GM23248 (cell line): ENCODE results near the gene SRD5A3.

ENCODE experiments used
- EZH2 ChIP-seq: fragments of 200-600 bp; sonication (generic); IDR thresholded peaks from 2 replicates; pipeline ENCODE4 v1.6.1; 2018; ENCODE audit warnings: antibody characterized with exemption, mild to moderate bottlenecking; ENCODE audit not compliant: insufficient read depth, poor library complexity, severe bottlenecking
- EZH2phosphoT487 ChIP-seq: fragments of 200-600 bp; sonication (generic); IDR thresholded peaks from 2 replicates; pipeline ENCODE4 v1.6.1; 2018; ENCODE audit warnings: antibody characterized with exemption, moderate library complexity, mild to moderate bottlenecking, low read depth; ENCODE audit not compliant: insufficient read depth

DNA sequence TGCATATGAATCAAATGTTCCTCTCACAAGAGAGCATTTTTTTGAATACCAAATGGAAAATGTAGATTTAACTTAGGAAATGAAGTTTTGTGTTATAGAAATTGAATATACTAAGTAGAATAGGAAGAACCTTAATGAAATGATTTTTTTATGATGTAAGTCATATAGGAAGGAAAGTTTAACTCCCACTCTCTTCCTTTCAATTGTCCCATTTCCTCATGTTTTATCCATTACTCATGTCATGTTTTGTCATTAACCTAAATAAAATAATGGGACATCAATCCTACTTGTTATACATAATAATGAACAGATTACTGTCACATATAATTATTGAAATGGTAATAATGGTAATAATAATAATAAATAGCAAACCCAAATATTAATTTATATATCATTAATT is 22.7 kb upstream of the SRD5A3 start:
- TF ChIP-seq EZH2 (no peak), EZH2phosphoT487 (no peak)
